ENCODE measurements around the gene LRRN3.

GRCh38 chr7:111160297-111160696 lies 69.4 kb downstream of the LRRN3 start:
- TF ChIP-seq OSR1 (CRISPR knock-in tag; IDR thresholded peaks at IDR 0.05) (no peak), RARB (CRISPR knock-in tag; IDR thresholded peaks at IDR 0.05) (no peak), ZNF8 (CRISPR knock-in tag; IDR thresholded peaks at IDR 0.05) (no peak)
- TF ChIP-seq, protein P1, sequence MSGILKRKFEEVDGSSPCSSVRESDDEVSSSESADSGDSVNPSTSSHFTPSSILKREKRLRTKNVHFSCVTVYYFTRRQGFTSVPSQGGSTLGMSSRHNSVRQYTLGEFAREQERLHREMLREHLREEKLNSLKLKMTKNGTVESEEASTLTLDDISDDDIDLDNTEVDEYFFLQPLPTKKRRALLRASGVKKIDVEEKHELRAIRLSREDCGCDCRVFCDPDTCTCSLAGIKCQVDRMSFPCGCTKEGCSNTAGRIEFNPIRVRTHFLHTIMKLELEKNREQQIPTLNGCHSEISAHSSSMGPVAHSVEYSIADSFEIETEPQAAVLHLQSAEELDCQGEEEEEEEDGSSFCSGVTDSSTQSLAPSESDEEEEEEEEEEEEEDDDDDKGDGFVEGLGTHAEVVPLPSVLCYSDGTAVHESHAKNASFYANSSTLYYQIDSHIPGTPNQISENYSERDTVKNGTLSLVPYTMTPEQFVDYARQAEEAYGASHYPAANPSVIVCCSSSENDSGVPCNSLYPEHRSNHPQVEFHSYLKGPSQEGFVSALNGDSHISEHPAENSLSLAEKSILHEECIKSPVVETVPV (CRISPR knock-in tag; IDR thresholded peaks at IDR 0.05) = no peak
- TF ChIP-seq, protein P2, sequence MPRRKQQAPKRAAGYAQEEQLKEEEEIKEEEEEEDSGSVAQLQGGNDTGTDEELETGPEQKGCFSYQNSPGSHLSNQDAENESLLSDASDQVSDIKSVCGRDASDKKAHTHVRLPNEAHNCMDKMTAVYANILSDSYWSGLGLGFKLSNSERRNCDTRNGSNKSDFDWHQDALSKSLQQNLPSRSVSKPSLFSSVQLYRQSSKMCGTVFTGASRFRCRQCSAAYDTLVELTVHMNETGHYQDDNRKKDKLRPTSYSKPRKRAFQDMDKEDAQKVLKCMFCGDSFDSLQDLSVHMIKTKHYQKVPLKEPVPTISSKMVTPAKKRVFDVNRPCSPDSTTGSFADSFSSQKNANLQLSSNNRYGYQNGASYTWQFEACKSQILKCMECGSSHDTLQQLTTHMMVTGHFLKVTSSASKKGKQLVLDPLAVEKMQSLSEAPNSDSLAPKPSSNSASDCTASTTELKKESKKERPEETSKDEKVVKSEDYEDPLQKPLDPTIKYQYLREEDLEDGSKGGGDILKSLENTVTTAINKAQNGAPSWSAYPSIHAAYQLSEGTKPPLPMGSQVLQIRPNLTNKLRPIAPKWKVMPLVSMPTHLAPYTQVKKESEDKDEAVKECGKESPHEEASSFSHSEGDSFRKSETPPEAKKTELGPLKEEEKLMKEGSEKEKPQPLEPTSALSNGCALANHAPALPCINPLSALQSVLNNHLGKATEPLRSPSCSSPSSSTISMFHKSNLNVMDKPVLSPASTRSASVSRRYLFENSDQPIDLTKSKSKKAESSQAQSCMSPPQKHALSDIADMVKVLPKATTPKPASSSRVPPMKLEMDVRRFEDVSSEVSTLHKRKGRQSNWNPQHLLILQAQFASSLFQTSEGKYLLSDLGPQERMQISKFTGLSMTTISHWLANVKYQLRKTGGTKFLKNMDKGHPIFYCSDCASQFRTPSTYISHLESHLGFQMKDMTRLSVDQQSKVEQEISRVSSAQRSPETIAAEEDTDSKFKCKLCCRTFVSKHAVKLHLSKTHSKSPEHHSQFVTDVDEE (CRISPR knock-in tag; IDR thresholded peaks at IDR 0.05) = no peak

Measured in SK-N-SH treated with all-trans-retinoic acid at 6 μM for 48 hours (cell line).